Left renal pelvis (tissue), 4 donors: ENCODE data around the gene GLT8D2. TPM values are rescaled to one million over a fixed set of nuclear protein-coding genes. Genes with fewer than 3 reads are reported as not detected.

Experiments
- DNase-seq, 4 donors: peaks; one replicate each; pipeline ENCODE4 v3.0.0-alpha.2; 2013; ENCODE audit warnings: low read depth in 4 of 4, low spot score in 3 of 4
- polyA plus RNA-seq, 4 donors: library from polyadenylated mRNA; unstranded; fragments of 120-200 nt; gene quantifications; one replicate each; pipeline ENCODE4 v1.2.1, GENCODE V29; 2013; ENCODE audit not compliant: insufficient read length in 4 of 4

The GLT8D2 gene
- 10 to 100 TPM; 13.7 to 89.8 (median 16.7) TPM for polyA plus RNA-seq

DNA sequence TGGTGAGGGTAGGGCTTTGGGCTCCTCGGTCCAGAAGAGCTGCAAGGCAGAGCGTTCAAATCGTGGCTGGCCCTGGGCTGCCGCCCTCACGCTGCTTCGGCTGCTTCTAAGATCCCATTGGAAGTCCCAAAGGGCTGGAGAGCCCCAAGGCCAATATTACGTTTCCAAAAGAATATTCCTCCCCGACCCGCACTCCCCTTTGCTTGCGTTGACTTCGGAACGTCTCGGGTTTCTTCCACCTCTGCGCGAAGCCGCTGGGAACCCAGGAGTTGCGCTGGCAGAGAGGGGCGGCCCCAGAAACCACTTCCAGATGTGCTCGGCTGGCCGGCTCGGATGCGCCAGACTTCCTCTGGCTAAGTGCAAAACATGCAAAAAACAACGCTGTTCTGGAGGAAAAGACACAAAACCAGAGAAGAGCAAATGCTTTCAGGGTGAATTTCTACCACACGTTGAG, at the start of gene GLT8D2:
TSS of gene GLT8D2 (minus strand) at position 285 of the 454 bp plus-strand sequence. CDS start 30,539 bp downstream, outside the sequence.
- DNase-seq: peak in 2 of 4 donors; percentile 33 to 36

DNA sequence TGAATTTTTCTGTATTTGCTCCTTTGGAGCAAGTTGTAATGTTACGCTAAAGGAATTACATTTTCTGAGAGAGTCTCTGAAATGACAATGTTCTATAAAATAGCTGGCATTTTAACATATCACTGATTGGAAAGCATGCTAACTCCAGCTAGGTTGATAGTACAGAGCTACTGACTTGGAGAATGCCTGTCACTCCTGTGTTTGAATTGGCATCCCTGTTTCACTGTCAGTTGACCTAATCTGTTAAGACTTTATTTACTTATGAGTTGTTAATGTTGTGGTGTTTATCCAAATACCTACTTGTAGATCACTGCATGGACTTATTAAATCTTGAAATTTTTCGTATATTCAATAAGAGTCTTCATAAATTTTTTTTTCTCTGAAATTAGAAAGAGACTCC, 48.0 kb upstream of the GLT8D2 start:
- DNase-seq: no peak

GRCh38 chr12:104095289-104095688, 45.3 kb upstream of the GLT8D2 start:
- DNase-seq: no peak

- no peak for DNase-seq
Measured at GRCh38 chr12:104094284-104094683, 44.3 kb upstream of the GLT8D2 start.

- no peak for DNase-seq
Measured at GRCh38 chr12:104091136-104091535, 41.1 kb upstream of the GLT8D2 start.

DNA sequence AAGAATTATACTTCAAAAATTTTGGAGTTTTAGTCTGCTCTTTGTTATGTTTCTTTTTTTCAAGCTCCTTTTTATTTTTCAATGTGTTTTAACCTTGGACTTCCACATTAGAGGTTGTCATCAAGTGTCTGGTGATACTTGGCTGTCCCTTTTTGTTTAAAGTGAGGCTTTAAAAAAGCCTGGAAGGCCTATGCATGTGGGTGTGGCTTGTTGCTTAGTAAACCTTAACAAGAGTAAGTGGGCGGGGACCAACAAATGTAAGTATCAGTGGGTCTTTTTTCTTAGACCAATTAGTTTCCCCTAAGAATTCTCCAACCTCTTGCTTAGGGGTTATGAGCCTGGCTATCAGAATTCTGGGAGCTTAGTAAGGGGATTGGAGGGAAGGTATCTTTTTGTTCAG, 40.7 kb upstream of the GLT8D2 start:
- no peak for DNase-seq

DNA sequence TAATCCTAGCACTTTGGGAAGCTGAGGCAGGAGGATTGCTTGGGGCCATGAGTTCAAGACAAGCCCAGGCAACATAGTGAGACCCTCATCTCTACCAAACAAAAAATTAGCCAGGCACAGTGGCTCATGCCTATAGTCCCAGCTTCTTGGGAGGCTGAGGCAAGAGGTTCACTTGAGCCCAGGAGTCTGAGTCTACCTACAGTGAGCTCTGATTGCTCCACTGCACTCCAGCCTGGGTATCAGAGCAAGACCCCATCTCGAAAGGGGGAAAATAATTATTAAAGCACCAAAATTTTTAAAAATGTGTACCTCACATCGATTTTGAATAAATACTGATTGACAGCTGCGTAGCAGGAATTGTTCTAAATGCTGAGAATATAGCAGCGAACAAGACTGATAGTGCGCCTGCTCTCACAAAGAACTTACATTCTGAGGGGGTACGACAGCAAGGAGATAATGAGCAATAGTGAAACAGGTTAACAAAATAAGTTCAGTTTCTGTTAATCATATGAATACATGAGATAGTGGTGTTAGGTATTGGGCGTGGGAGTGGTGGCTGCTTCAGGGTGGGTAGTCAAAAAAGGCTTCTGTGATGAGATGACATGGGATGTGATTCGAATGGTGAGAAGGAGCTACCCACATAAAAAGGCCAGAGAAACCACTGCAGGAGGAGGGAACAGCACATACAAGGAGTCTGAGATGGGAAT, 33.9 kb upstream of the GLT8D2 start:
- DNase-seq: no peak

DNA sequence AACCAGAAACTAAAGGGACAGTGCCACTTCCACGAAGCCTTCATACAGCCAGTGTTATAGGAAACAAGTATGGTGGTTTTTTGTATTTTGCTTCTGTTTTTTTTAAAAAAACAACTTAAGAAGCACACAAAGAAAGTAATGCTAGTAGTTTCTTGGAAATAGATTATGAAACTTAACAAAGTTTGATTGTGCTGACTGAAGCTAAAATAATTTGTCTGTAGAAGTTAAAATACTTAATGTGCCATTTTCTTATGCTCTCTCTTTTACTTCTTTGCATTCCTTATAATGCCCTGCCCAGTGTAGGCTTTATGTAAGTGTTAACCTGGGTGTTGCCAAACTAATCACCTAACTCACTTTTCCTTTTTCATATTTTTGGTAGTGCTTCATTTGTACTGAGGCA, 30.8 kb upstream of the GLT8D2 start:
- DNase-seq: no peak

DNA sequence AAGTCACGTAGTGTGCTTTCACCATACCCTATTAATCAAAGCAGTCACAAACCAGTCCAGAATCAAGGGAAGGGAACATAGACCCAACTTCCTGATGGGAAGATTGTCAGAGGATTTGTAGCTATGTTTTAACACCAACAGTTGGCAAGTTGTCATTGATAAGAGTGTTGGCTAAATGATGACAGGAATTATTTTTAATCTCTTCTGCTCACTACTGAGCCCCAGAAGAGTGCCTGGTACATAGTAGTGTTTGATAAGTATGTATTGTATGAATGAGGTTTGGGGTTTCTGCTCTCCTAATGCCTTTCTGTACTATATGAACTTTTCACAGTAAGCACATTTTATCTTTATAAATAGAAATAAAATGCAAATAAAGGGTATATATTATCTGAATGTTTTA, 29.0 kb upstream of the GLT8D2 start:
- no peak for DNase-seq

DNA sequence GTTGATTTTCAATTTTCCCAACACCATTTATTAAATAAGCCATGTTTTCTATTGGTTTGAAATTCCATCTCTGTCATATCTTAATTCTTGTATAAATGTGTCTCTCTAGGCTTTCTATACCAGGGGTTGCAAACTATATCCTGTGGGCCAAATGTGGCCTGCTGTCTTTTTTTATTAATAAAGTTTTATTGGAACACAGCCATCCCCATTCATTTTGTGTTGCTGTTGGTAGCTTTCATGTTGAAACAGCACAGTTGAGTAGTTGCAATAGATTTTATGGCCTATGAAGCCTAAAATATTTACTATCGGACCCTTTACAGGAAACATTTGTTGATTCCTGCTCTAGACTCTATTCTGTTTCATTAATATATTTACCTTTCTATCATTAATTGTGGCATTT, 23.7 kb upstream of the GLT8D2 start:
- no peak for DNase-seq

- DNase-seq: no peak
Measured at GRCh38 chr12:104072099-104072498, 22.1 kb upstream of the GLT8D2 start.

DNA sequence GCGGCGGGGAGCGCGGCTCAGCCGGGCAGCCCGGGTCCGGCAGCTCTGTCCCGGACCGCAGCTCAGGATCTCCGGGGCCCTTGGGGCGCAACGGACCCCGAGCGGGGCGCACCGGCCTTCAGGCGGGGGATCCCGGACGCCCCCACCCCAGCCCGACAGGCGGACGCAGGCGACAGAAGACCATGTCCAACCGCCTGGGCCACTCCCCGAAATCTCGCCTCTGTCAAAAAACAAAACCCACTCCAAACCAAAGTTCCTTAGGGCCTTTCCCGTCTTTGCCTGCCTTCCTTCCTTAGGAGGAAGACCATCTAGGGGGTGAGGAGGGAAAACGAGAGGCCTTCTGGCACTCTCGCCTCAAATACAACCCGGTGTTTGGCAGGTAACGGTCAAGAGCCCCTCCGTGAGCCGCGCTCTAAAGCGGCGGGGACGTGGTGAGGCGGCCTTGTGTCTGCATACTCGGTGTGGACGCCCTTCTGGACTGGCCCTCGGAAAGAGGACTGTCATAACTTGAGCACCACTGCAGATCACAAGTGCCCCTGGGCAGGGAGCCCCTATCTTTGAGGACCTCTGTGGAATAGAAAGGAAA, 14.9 kb upstream of the GLT8D2 start:
- peak in 1 of 4 donors; percentile 18 for DNase-seq

DNA sequence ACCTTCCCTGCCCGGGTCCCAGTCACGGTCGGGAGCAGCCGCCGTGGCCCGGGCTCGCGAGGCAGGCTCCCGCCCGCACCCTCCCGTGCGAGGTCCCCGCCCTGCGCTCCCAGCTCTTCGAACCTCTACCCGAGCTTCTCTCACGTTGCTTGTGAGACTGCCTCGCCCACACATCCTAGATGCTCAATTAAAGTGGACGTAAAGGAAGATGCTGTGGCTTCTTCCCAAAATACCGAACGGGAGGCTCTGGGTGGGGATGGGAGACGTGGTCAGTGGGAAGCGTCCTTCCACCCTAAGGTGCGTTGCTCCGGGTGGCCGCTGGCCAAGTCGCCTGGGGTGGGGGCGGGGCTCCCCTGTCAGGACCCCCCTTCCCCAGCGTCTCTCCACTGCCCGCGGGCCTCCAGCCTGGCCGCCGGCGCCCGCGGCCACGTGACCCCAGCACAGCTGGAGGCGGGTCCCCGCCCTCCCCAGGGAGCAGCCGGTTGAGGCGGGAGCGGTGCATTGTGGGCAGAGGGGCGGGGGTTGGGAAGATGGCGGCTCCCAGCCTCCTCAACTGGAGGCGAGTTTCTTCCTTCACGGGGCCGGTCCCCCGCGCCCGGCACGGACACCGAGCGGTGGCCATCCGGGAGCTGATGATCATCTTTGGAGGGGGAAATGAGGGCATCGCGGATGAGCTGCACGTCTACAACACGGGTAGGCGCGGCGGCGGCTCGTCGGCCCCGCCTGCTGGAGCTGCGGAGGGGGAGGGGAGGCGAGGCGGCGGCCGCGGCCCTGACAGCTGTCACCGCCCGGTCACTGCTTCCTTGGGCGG, 14.2 kb upstream of the GLT8D2 start, which contains the start of gene HCFC2:
TSS of gene HCFC2 (plus strand) at position 501 of the 811 bp plus-strand sequence. CDS start at position 531, 30 bp downstream.
- DNase-seq: peak; percentile 71 to 83 (median 77)

DNA sequence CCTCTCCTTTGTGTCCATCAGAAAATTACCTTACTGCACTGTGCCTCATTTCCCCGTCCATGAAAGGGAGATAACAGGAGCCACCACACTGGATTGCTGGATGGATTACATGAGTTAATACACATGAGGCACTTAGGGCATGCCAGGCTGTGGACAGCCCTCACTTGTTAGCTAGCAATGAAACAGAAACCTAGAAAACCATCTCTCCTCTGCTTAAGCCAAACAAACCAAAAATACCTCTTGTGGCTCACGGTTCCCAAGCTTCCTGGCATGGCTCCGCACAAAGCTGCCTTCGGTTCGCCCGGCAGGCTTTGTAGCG, 13.7 kb upstream of the GLT8D2 start:
- no peak for DNase-seq

- DNase-seq: no peak
Measured at GRCh38 chr12:104060791-104061190, 10.8 kb upstream of the GLT8D2 start.

DNA sequence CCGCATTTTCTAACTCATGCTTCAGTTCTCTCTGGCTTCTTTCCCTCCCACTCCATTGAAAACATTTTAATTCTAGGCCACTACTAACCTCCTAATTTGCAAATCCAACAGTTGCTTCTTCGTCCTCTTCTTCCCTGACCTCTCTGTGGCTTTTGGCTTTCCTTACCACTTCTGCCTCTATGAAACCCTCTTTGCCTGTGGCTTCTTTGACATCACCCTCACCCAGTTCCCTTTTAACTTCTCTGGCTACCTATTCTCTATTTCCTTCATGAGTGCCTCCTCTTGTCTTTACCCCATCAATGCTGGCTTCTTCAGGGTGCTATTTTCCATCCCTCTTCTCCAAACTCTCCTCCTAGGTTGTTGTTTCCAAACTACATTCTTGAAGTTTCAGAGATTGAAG, 10.0 kb upstream of the GLT8D2 start:
- no peak for DNase-seq

GRCh38 chr12:104058802-104059201, 8.8 kb upstream of the GLT8D2 start:
- no peak for DNase-seq

GRCh38 chr12:104057771-104058197, 7.8 kb upstream of the GLT8D2 start:
- no peak for DNase-seq

DNA sequence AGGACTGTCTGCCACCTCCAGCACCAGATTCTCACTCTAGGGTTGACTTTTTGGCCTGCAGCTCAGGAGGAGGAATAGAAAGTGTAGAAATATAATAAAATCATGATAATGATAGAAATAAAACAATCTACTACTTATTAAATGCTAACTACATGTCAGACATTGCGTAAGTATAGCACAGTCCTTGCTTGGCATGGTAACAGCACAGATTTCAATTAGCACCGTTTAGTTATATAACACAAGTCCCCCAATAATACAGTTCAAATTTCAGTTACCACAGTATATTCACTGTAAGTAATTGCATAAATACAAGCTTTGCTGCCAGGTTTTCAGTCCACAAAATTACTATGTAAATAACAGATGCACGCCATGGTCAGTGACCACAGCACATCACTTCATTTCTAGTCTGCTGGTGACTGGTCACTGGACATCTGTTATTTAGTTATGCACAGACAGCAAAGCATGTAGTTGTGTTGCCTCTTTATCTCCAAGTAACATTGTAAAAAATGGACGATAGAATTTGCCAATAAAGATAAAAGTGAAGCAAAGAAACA, 6.5 kb upstream of the GLT8D2 start:
- DNase-seq: no peak

- DNase-seq: no peak
Measured at GRCh38 chr12:104055686-104056388, 5.8 kb upstream of the GLT8D2 start.
